Upper lobe of left lung (tissue), 6 donors: Measurements from ENCODE around the gene HEPN1. TPM values are rescaled to one million over a fixed set of nuclear protein-coding genes. Genes with fewer than 3 reads are reported as not detected.

Source experiments
- ATAC-seq, 2 donors: fragments of 200-7000 bp; cut with Tn5 transposase; one replicate each; pipeline ENCODE4 v1.9.1; 2022; ENCODE audit warnings: mild to moderate bottlenecking in 2 of 2, moderate library complexity in 2 of 2; ENCODE audit not compliant: low FRiP score in 2 of 2
- DNase-seq, 2 donors: peaks; one replicate each; pipeline ENCODE4 v3.0.0-alpha.2; 2019 to 2020
- H3K27ac ChIP-seq, 4 donors: fragments of 200-600 bp; sonication (generic); one replicate each; pipeline ENCODE4 v1.5.1; 2016 to 2019
- H3K27me3 ChIP-seq, 4 donors: fragments of 200-600 bp; sonication (generic); one replicate each; pipeline ENCODE4 v1.5.1; 2017 to 2019
- H3K36me3 ChIP-seq, 4 donors: fragments of 200-600 bp; sonication (generic); one replicate each; pipeline ENCODE4 v1.5.1; 2016 to 2019
- H3K4me1 ChIP-seq, 4 donors: fragments of 200-600 bp; sonication (generic); one replicate each; pipeline ENCODE4 v1.5.1; 2018 to 2019
- H3K4me3 ChIP-seq, 4 donors: fragments of 200-600 bp; sonication (generic); one replicate each; pipeline ENCODE4 v1.5.1; 2017 to 2019; ENCODE audit warnings: mild to moderate bottlenecking in 2 of 4, moderate library complexity in 1 of 4
- H3K9me3 ChIP-seq, 4 donors: fragments of 200-600 bp; sonication (generic); one replicate each; pipeline ENCODE4 v1.5.1; 2018 to 2019
- EP300 ChIP-seq, 4 donors: sonication (generic); formaldehyde crosslinking; IDR thresholded peaks; one replicate each; pipeline ENCODE4 v1.5.1; 2017; ENCODE audit warnings: antibody characterized with exemption in 4 of 4, control low read depth in 2 of 4
- POLR2A ChIP-seq, 4 donors: fragments of 450-650 bp; IDR thresholded peaks; one replicate each; pipeline ENCODE4 v1.5.1; 2016 to 2017; ENCODE audit warnings: antibody characterized with exemption in 4 of 4, mild to moderate bottlenecking in 2 of 4
- POLR2AphosphoS5 ChIP-seq, 2 donors: sonication (generic); formaldehyde crosslinking; IDR thresholded peaks; one replicate each; pipeline ENCODE4 v1.5.1; 2017; ENCODE audit warnings: antibody characterized with exemption in 2 of 2
- WGBS, 2 donors: methylation state at CpG; one replicate each; pipeline ENCODE4 v1.1.5; 2017 to 2018; 5-methylcytosine and 5-hydroxymethylcytosine counted together
- total RNA-seq, 6 donors: library from RNA; depleted of rRNA in 4 of 6; stranded (reverse); fragments of >200 nt in 4 of 6; gene quantifications; one replicate each; pipeline versions ENCODE4 v1.1.0 to v1.2.1, GENCODE V29; 2016 to 2021
- TF ChIP-seq, protein P1 (sequence below), 6 experiments: fragments of 450-650 bp in 4 of 6; fragments of 200-600 bp in 2 of 6; sonication (generic) in 2 of 6; IDR thresholded peaks; one replicate each; pipeline ENCODE4 v1.5.1; 2016 to 2019; ENCODE audit warnings: antibody characterized with exemption in 6 of 6
- donor health status: DM: no; HTN: no; CAD: no; lungs with moderate emphysema.
- donor health status: DM: no; HTN: yes; CAD: no; lungs with severe emphysema.

HEPN1 gene
- total RNA-seq, 6 donors from 2014 or later = not detected

DNA sequence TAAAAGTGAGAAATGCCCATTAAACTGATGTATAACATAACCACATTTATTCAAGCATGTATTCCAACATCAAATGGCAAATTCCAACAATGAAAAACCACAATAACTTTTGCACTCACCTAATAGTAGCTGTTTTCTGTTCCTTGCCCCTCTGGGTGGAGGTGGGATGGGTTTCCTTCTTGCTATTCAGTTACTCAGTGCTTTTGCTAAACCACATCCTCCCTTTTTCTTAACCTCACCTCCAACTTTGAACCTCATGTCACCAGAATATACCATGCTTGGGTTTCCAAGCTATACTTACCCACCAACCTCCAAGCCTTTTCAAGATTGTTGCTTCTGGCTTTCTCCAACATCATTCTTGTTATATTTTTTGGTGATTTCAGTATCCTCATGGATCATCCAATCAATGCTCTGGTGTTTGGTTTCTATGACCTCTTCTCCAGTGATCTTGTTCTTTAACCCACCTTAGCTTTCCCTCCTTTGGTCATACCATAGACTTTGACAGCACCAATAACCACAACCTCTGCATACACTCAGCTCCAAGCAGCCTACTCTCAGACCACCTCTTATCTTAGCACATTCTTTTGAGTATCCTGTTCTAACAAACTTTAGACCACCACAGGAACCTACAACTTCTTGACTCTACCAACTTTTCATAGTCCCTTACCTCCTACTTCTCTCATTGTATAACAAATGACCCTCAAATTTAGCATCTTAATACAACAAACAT lies 31.7 kb downstream of the HEPN1 start:
- no peaks in the 10 kb centered on the region for H3K36me3 ChIP-seq
- no peak overlapping the region for H3K27ac ChIP-seq
- H3K27me3 ChIP-seq = no peaks in the 10 kb centered on the region
- DNase-seq = no peak
- ATAC-seq = no peak
- H3K9me3 ChIP-seq = no peaks in the 10 kb centered on the region
- no peak overlapping the region for H3K4me3 ChIP-seq
- H3K4me1 ChIP-seq = peaks cover 5 to 17% (median 9%) of the 10 kb centered on the region in 4 donors
- TF ChIP-seq, protein P1, sequence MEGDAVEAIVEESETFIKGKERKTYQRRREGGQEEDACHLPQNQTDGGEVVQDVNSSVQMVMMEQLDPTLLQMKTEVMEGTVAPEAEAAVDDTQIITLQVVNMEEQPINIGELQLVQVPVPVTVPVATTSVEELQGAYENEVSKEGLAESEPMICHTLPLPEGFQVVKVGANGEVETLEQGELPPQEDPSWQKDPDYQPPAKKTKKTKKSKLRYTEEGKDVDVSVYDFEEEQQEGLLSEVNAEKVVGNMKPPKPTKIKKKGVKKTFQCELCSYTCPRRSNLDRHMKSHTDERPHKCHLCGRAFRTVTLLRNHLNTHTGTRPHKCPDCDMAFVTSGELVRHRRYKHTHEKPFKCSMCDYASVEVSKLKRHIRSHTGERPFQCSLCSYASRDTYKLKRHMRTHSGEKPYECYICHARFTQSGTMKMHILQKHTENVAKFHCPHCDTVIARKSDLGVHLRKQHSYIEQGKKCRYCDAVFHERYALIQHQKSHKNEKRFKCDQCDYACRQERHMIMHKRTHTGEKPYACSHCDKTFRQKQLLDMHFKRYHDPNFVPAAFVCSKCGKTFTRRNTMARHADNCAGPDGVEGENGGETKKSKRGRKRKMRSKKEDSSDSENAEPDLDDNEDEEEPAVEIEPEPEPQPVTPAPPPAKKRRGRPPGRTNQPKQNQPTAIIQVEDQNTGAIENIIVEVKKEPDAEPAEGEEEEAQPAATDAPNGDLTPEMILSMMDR (IDR thresholded peaks at IDR 0.05) = no peak
- TF ChIP-seq POLR2A (IDR thresholded peaks at IDR 0.05) = no peak
- no peak for TF ChIP-seq EP300 (IDR thresholded peaks at IDR 0.05)

DNA sequence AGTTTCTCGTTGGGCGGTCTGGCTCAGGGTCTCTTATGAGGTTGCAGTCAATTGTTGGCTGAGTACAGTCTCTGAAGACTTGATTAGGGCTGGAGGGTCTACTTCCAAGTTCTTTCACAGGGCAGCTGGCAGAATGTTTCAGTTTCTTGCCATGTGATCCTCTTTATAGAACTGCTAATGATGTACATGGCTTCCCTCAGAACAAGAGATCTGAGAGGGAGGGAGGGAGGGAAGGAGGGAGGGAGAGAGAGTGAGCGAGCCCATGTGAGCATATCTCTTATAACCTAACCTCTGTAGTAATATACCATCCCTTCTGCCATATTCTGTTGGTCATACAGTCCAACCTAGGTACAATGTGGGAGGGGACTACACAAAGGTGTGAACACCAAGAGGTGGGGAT lies 32.3 kb downstream of the HEPN1 start:
- H3K9me3 ChIP-seq = no peaks in the 10 kb centered on the region
- no peak for DNase-seq
- WGBS, 2 donors = 68 to 95% methylated on average over 3 of the region's 3 CpGs

DNA sequence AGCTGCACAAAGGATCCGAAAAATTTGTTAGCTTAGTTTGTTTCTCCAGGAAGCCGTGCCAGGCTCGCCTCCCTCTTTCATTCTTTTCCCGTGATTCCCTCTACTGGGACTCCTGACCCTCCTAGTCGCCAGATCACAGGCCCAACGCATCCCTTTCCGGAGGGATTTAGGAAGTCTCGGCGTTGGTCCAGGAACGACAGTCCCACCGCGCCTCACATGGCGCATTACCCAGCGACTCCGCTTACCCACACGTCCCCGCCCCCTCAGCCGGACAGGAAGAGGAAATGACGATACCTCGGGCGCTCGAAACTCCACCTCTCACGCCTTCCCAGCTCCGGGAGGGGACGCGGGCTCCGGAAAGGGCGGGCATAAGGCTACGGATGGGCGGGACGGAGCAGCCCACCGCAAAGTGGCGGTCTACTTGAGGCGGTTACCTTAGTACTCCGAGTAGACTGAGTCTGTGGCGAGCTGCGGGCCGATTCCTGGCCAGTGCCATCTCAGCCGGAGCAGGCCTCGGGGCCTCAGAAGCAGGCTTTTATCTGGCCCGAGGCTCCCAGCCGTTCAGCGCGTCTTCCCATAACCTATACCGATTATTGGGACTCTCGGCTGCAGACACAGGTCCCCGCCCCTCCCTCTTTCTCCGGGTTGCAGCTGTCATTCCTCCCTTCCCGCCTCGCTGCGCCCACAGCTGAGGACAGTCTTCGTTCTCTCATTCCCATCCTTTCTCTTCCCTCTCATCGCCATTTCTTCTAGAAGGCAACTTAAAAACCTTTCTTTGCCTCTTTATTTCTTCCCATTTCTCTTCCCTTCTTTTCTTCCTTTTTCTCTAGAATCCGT lies 34.9 kb downstream of the HEPN1 start, which contains the start of gene CCDC15:
TSS of gene CCDC15 (plus strand) at position 450 of the 837 bp plus-strand sequence. CDS start 531 bp downstream, outside the sequence.
- H3K36me3 ChIP-seq = no peaks in the 10 kb centered on the region
- 1% methylated on average over 25 to 50 of the region's 54 CpGs for WGBS, 2 donors
- ATAC-seq = peak; percentile 99 to 100
- peaks cover 5 to 17% (median 9%) of the 10 kb centered on the region in 4 donors for H3K4me1 ChIP-seq
- H3K27ac ChIP-seq = peak within 1 kb of the TSS; percentile 69 to 86 (median 83)
- peak; percentile 95 to 97 for DNase-seq
- no peaks in the 10 kb centered on the region for H3K9me3 ChIP-seq
- no peaks in the 10 kb centered on the region for H3K27me3 ChIP-seq
- peak within 1 kb of the TSS; percentile 47 to 77 (median 66) for H3K4me3 ChIP-seq
- TF ChIP-seq, protein P1 (IDR thresholded peaks at IDR 0.05) = peak in 1 of 6 experiments; percentile 19
- TF ChIP-seq POLR2AphosphoS5 (IDR thresholded peaks at IDR 0.05) (peak; percentile 88 to 90), POLR2A (IDR thresholded peaks at IDR 0.05) (peak in 3 of 4 donors; percentile 59 to 89 (median 61)), EP300 (IDR thresholded peaks at IDR 0.05) (peak in 2 of 4 donors; percentile 34 to 49)

More for the DNA sequence above, 32.3 kb downstream of the HEPN1 start:
- H3K4me3 ChIP-seq = no peak overlapping the region
- no peaks in the 10 kb centered on the region for H3K27me3 ChIP-seq
- TF ChIP-seq POLR2A (IDR thresholded peaks at IDR 0.05) (no peak), EP300 (IDR thresholded peaks at IDR 0.05) (no peak), POLR2AphosphoS5 (IDR thresholded peaks at IDR 0.05) (no peak)
- TF ChIP-seq, protein P1 (IDR thresholded peaks at IDR 0.05) = no peak
- H3K4me1 ChIP-seq = peaks cover 5 to 17% (median 9%) of the 10 kb centered on the region in 4 donors
- no peaks in the 10 kb centered on the region for H3K36me3 ChIP-seq
- ATAC-seq = no peak
- H3K27ac ChIP-seq = no peak overlapping the region

- no peaks in the 10 kb centered on the region for H3K9me3 ChIP-seq
- H3K4me1 ChIP-seq = peaks cover 5 to 17% (median 9%) of the 10 kb centered on the region in 4 donors
- 28 to 36% methylated on average over 4 to 6 of the region's 6 CpGs for whole genome bisulfite sequencing, 2 donors
- DNase-seq (no peak), ATAC-seq (no peak)
- H3K4me3 ChIP-seq = peak overlapping the region in 3 of 4 donors; percentile 59 to 77 (median 73)
- H3K27me3 ChIP-seq = no peaks in the 10 kb centered on the region
- TF ChIP-seq POLR2A (IDR thresholded peaks at IDR 0.05) (no peak), POLR2AphosphoS5 (IDR thresholded peaks at IDR 0.05) (no peak), EP300 (IDR thresholded peaks at IDR 0.05) (no peak)
- TF ChIP-seq, protein P1 (IDR thresholded peaks at IDR 0.05) = no peak
- peak overlapping the region; percentile 69 to 86 (median 83) for H3K27ac ChIP-seq
- no peaks in the 10 kb centered on the region for H3K36me3 ChIP-seq
Measured at GRCh38 chr11:124954590-124954955, 35.5 kb downstream of the HEPN1 start.
